G401 (cell line): Measurements from ENCODE around the gene SPECC1. TPM values are rescaled to one million over a fixed set of nuclear protein-coding genes. Genes with fewer than 3 reads are reported as not detected.
"Not testable (repeated sequence)": the region's sequence is repeated elsewhere in the genome, so short reads cannot be mapped to it uniquely, and the experiment has no call there.

Experiments
- DNase-seq: peaks from one replicate; pipeline ENCODE4 v3.0.0-alpha.2; 2015; ENCODE audit warnings: low spot score
- in situ Hi-C: cut with HindIII; loops from 2 replicates; pipeline ENCODE4 v1.10.0; 2016; ENCODE audit warnings: low sequenced_read_pairs, mixed read lengths
- total RNA-seq: library from RNA; depleted of rRNA; stranded (reverse); fragments of >200 nt; shearing (Covaris generic); gene quantifications from 2 replicates; pipeline ENCODE4 v1.2.3, GENCODE V29; 2014

SPECC1 gene
- total RNA-seq, 1 experiment from 2014 or later = not detected

DNA sequence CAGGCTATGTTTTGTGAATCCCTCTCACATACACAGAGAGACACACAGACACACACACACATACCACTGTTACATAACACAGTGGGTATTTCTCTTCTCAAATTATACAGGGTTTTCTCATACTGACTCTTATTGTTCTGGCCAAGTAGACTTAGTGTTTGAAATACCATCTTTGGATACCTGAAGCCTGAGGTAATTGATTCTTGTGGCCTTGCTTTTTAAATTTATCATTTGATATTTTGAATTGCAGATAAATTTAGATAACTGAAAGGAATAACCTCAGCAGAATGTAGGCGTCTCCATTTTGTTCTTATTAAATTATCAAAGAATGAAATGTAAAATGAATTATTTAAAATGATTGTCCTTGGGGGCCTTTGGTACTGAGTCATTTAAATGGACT, 234.4 kb downstream of the SPECC1 start:
- in situ Hi-C loops = no loop called here

GRCh38 chr17:20244671-20245070, 235.5 kb downstream of the SPECC1 start:
- in situ Hi-C loops = no loop called here
- no peak for DNase-seq

More for the DNA sequence above, 234.4 kb downstream of the SPECC1 start:
- no peak for DNase-seq

- in situ Hi-C loops = no loop called here
- DNase-seq = no peak
These were observed 237.5 kb downstream of the SPECC1 start for GRCh38 chr17:20246692-20247091.

DNA sequence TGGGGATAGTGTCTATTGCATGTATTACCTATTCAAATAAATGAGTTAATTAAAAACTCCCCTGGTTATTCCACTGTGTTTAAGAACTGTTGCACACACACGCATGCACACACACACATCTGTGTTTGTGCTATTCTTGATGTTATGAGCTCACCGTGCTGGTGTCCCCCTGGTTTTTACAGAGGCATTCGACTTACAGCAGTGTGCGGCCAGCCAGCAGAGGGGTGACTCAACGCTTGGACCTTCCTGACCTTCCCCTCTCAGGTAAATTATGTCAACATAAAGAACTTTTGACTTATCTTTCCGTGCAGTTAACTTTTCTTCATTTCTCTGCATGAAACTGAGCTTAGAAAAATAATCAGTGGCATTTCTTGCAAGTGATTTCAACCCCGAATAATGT, 244.2 kb downstream of the SPECC1 start:
- no peak for DNase-seq
- in situ Hi-C loops = no loop called here

GRCh38 chr17:20254541-20254940, 245.4 kb downstream of the SPECC1 start:
- in situ Hi-C loops = no loop called here
- peak; percentile 17 for DNase-seq

GRCh38 chr17:20256144-20256543, 247.0 kb downstream of the SPECC1 start:
- DNase-seq = no peak
- in situ Hi-C loops = no loop called here

- in situ Hi-C loops = no loop called here
- DNase-seq = no peak
These were observed 247.8 kb downstream of the SPECC1 start for GRCh38 chr17:20257008-20257407.

GRCh38 chr17:20257798-20258197, 248.6 kb downstream of the SPECC1 start:
- DNase-seq = no peak
- in situ Hi-C loops = no loop called here

DNA sequence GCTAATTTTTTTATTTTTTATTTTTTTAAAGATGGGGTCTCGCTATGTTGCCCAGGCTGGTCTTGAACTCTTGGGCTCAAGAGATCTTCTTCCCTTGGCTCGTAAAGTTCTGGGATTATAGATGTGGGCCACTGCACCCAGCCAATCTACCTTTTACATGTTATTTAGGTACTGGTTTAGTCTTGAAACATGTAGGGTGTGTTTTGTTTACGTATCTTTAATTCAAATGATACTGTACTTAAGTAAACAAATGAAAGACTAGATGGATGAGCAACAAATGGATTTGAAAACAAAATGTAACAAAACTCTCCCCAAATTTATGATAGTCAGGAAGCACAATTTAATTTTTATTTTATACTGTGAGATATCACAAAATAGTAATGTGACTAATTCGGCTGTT, 250.5 kb downstream of the SPECC1 start:
- DNase-seq = no peak
- in situ Hi-C loops = no loop called here

GRCh38 chr17:20260268-20260667, 251.1 kb downstream of the SPECC1 start:
- in situ Hi-C loops = no loop called here

DNA sequence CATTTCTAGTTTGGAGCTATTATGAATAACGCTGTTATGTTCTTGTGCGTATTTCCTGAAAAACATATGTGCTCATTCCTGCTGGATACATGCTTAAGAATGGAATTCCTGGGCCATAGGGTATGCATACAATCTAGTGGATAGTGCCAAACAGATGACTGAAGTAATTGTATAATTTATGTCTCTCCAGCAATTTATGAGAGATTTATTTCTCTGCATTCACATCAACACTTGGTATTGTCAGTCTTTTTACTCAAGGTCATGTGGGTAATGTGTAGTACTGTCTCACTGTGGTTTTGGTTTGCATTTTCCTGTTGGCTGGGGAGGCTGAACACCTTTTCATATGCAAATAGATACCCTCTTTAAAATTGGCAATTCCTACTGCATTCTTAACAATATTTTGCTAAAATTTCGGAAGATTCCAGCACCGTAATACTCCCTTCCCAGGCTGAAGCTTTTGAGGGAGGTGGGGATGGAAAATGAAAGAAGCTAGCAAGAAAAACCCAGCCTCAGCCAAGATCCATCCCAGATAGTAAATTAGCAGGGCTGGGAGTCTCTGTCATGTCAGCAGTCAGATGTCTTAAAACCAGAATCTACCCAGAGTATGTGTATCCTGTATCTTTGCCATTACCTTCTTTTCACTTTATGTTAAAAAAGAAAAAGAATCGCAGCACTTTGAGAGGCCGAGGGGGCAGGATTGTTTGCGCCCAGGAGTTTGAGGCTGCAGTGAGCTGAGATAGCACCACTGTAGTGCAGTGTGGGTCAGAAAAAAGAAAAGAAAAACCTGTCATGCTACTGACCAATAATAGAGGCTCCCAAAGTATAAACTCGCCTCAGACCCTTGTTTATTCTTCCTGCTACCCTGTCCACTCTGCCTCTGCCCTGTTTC, 253.3 kb downstream of the SPECC1 start:
- no peak for DNase-seq
- in situ Hi-C loops = no loop called here

More at GRCh38 chr17:20260268-20260667, 251.1 kb downstream of the SPECC1 start:
- DNase-seq = no peak

GRCh38 chr17:20263115-20263433, 253.9 kb downstream of the SPECC1 start:
- DNase-seq, in situ Hi-C loops: not testable (repeated sequence)

DNA sequence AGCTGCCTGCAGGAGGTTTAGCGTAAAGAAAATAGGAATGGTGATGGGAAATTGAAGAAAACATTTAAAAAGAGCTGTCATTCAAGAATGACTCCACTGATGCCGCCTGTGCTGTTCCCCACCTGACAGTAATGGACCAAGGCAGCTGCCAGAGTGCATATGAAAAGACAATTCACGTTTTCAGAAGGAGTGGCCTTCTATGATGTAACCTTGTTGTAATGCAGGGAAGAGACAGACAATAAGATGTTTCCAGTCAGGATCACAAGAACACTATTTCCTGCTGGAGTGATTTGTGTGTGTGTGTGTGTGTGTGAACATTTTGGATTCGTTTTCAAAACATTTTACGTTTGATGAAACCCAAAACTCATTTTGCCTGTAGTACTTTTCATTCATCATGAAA, 254.4 kb downstream of the SPECC1 start:
- DNase-seq = no peak

DNA sequence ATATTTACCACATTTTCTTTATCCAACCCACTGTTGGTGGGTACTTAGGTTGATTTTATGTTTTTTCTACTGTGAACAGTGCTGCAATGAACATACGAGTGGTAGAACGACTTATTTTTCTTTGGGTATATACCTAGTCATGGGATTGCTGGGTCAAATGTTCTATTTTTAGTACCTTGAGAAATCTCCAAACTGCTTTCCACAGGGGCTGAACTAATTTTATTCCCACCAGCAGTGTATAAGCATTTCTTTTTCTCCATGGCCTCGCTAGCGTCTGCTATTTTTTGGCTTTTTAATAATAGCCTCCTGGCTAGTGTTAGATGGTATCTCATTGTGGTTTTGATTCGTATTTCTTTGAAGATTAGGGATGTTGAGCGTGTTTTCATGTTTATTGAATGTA, 255.8 kb downstream of the SPECC1 start:
- no peak for DNase-seq
- in situ Hi-C loops = no loop called here

More for the DNA sequence above, 254.4 kb downstream of the SPECC1 start:
- in situ Hi-C loops = no loop called here

- in situ Hi-C loops = no loop called here
- DNase-seq = no peak
These were observed 257.8 kb downstream of the SPECC1 start for GRCh38 chr17:20266806-20267458.

DNA sequence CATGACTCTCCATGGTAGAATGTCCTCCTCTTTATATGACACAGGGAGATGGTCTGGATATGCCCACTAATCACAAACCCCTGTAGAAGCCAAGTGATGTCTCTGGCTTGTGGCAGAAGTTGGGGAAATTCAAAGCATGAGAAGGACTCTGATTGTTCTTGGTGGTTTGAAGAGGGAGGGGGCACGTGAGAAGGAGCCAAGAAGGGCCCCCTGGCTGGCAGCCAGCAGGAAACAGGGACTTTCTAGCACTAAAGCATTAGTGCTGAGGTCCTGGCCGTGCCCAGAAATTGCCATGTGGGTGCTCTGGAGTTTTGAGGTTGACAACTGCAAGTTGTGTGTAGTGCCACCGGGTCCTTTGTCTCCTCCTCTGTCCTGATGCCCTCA, 258.3 kb downstream of the SPECC1 start:
- no peak for DNase-seq
- in situ Hi-C loops = no loop called here

DNA sequence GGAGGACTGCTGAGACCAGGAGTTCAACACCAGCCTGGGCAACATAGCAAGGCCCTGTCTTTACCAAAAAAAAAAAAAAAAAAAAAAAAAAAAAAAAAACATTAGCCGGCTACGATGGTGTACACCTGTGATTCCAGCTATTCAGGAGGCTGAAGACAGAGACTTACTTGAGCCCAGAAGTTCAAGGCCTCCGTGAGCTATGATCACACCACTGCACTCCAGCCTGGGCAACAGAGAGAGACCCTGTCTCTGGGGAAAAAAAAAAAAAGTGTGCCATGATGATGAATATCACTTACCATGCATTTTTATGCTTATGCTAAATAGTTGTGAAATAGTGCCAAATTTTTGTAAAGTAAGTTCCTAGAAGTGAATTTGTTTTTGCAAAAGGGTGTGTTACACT, 261.2 kb downstream of the SPECC1 start:
- in situ Hi-C loops = no loop called here

GRCh38 chr17:20271011-20271610, 262.0 kb downstream of the SPECC1 start:
- in situ Hi-C loops = no loop called here
- no peak for DNase-seq

More for the DNA sequence above, 261.2 kb downstream of the SPECC1 start:
- DNase-seq = no peak

DNA sequence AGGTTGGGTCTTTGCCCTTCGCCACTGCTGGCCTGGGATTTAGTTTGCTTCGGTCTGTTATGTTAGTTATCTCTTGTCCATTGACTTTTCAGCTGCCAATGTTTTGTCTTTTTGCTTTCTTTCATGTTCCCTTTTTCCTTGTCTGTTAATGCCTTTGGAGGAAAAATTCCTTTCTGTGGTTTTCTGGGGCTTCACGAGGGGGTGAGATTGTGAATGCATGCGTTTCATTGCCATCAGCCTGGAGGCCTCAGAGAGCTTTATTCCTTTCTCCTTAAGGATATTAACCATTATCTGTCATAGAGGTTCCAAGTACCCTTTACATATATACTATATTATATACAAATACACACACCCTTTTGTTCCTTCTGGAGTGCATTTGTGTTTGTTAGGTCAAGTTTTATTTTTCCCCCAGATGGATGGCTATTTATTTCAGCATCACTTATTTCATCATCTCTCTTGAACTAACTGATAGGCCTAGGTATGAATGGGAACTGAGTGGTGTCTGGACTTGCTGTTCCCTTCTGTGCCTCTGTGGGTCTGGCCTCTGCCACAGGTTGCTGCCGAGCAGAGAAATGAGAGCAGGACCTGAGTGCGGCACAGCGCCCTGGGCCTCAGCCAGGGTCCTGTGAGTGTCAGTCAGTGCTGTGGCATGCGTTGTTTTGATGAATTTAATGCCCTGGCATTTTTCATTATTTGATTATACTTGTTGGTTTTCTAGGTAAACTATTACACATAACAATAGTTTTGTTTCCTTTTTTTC, 264.8 kb downstream of the SPECC1 start:
- in situ Hi-C loops = no loop called here
- DNase-seq = no peak

- DNase-seq = no peak
- in situ Hi-C loops = no loop called here
These were observed 266.5 kb downstream of the SPECC1 start for GRCh38 chr17:20275653-20276052.
